A673 (cell line): ENCODE measurements around the gene OVCA2.

ENCODE experiments used
- EZH2 ChIP-seq: fragments of 200-600 bp; sonication (generic); IDR thresholded peaks from 2 replicates; pipeline ENCODE4 v1.6.1; 2017; ENCODE audit warnings: borderline replicate concordance, low read depth, mild to moderate bottlenecking, mixed read lengths, antibody characterized with exemption, low read length; ENCODE audit not compliant: poor library complexity, severe bottlenecking
- TF ChIP-seq, protein P1 (sequence below): fragments of 300-800, 200-600 bp; sonication (generic); conservative IDR thresholded peaks from 2 replicates; pipeline ENCODE4 v1.5.1; 2017; ENCODE audit warnings: low read depth, mild to moderate bottlenecking, antibody characterized with exemption, low read length, moderate library complexity, mixed read lengths

DNA sequence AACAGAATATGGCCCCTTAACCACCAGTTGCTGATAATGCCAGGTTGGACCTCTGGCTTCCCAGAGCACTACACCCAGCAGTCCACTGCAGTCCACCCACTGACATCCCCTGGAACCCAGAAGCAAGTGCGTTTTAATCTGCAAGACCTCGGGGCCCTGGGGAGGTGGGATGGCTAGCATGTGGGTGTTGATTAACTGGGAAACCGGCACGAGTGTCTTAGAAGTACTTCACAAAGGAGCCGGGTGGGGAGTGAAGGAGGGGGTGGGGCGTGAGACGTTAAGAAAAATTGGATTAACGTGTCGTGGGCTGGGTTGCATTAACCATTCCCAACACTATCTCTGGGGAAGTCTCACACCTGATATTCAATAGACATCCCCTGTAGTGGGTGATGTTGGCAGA, 7.0 kb downstream of the OVCA2 start:
- TF ChIP-seq, protein P1, sequence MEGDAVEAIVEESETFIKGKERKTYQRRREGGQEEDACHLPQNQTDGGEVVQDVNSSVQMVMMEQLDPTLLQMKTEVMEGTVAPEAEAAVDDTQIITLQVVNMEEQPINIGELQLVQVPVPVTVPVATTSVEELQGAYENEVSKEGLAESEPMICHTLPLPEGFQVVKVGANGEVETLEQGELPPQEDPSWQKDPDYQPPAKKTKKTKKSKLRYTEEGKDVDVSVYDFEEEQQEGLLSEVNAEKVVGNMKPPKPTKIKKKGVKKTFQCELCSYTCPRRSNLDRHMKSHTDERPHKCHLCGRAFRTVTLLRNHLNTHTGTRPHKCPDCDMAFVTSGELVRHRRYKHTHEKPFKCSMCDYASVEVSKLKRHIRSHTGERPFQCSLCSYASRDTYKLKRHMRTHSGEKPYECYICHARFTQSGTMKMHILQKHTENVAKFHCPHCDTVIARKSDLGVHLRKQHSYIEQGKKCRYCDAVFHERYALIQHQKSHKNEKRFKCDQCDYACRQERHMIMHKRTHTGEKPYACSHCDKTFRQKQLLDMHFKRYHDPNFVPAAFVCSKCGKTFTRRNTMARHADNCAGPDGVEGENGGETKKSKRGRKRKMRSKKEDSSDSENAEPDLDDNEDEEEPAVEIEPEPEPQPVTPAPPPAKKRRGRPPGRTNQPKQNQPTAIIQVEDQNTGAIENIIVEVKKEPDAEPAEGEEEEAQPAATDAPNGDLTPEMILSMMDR: no peak
- TF ChIP-seq EZH2: no peak
